Activated CD4-positive, alpha-beta memory T cell treated with anti-CD3 and anti-CD28 coated beads, Interleukin-2, amount 10 ng/mL, durations not matched to agents 7 days and 5 days (primary cell): ENCODE data around the gene MRPS23. TPM values are rescaled to one million over a fixed set of nuclear protein-coding genes. Genes with fewer than 3 reads are reported as not detected.

ENCODE experiments used
- CTCF ChIA-PET: fragments of 350-600 bp; sonication (Branson Sonifier 250); formaldehyde crosslinking; loops from one replicate; lab custom pipeline; 2021; ENCODE audit warnings: antibody characterized with exemption, inconsistent platforms; lab: Charles Lee
- POLR2A ChIA-PET: fragments of 350-600 bp; sonication (Branson Sonifier 250); formaldehyde crosslinking; loops from one replicate; lab custom pipeline; 2021; ENCODE audit warnings: antibody characterized with exemption; lab: Charles Lee
- DNase-seq: peaks from one replicate; pipeline ENCODE4 v3.0.0-alpha.2; 2020
- H3K27ac Mint-ChIP-seq: one replicate; pipeline ENCODE4 v1.8.0; 2021; ENCODE audit warnings: mild to moderate bottlenecking, mixed read lengths
- H3K27me3 Mint-ChIP-seq: one replicate; pipeline ENCODE4 v1.8.0; 2021; ENCODE audit warnings: mixed read lengths
- H3K36me3 Mint-ChIP-seq: one replicate; pipeline ENCODE4 v1.8.0; 2021; ENCODE audit warnings: low read depth, mixed read lengths
- H3K4me1 Mint-ChIP-seq: one replicate; pipeline ENCODE4 v1.8.0; 2021; ENCODE audit warnings: mixed read lengths
- H3K4me3 Mint-ChIP-seq: one replicate; pipeline ENCODE4 v1.8.0; 2021; ENCODE audit warnings: mild to moderate bottlenecking, mixed read lengths
- H3K9me3 Mint-ChIP-seq: one replicate; pipeline ENCODE4 v1.8.0; 2021; ENCODE audit warnings: mixed read lengths
- total RNA-seq, 2 experiments: library from RNA; stranded (reverse); gene quantifications; one replicate each; pipeline ENCODE4 v1.2.3, GENCODE V29; 2021

MRPS23 gene
- total RNA-seq, 2 experiments from 2014 or later, result 30.8 to 35.3 TPM

- H3K27me3 Mint-ChIP-seq, result peaks cover 24% of the 10 kb centered on the region
- no peaks in the 10 kb centered on the region for H3K36me3 Mint-ChIP-seq
- H3K4me3 Mint-ChIP-seq, result no peak overlapping the region
- ChIA-PET POLR2A (no interaction called here), CTCF (interaction anchor here (0.9 to 2.5 kb wide), 3 partner anchors 9 to 34 kb away, joined by 3 to 9 read pairs (median 4); no protein-coding TSS in a partner anchor)
- no peak overlapping the region for H3K27ac Mint-ChIP-seq
- H3K9me3 Mint-ChIP-seq, result no peaks in the 10 kb centered on the region
- H3K4me1 Mint-ChIP-seq, result no peaks in the 10 kb centered on the region
- no peak for DNase-seq
These were observed 32.5 kb downstream of the MRPS23 start for GRCh38 chr17:57817299-57817698.

- Mint-ChIP-seq H3K9me3 (no peaks in the 10 kb centered on the region), H3K27ac (no peak overlapping the region), H3K36me3 (no peaks in the 10 kb centered on the region), H3K4me3 (no peak overlapping the region), H3K27me3 (peaks cover 39% of the 10 kb centered on the region), H3K4me1 (no peaks in the 10 kb centered on the region)
- POLR2A ChIA-PET, result interaction anchor here (0.6 kb wide), 1 partner anchor 62 kb away, joined by 4 read pairs; no protein-coding TSS in a partner anchor
- no peak for DNase-seq
- CTCF ChIA-PET, result interaction anchor here (0.9 kb wide), 1 partner anchor 31 kb away, joined by 3 read pairs; no protein-coding TSS in a partner anchor
These were observed 35.4 kb downstream of the MRPS23 start for GRCh38 chr17:57814421-57814820.

DNA sequence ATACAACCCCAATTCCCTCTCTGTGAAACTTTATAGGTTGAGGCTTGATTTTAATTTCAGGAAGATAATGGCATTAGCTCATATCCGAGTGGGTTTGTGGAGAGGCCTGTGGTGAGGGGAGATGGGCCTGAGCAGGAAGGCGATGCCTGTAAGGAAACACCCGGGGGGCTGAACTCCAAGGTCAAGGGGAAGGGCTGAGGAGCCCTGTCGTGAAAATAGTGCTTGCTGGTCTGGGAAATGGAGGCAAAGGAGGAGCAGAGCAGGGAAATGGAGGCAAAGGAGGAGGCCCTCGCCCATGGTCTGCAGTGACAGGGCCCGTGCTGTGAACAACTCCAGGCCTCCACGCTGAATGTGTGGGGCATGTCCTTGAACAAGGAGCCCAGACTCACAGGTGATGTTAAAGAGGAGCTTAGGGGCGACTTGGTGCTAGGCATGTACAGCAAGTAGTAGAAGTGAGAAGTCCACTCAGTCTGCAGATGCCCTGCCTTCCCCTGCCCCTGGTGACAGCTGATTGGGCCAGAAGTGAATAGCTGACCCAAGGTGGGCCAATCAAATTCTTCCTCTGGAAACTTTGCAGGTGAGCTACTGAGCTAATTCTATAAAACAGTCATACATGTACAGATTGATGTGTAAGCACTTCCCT, 38.1 kb downstream of the MRPS23 start:
- Mint-ChIP-seq H3K4me1 (no peaks in the 10 kb centered on the region), H3K9me3 (no peaks in the 10 kb centered on the region), H3K4me3 (no peak overlapping the region), H3K27me3 (peaks cover 50% of the 10 kb centered on the region), H3K36me3 (no peaks in the 10 kb centered on the region), H3K27ac (no peak overlapping the region)
- no peak for DNase-seq
- ChIA-PET POLR2A (no interaction called here), CTCF (interaction anchor here (0.9 to 1.4 kb wide), 3 partner anchors 21 to 140 kb away, joined by 3 read pairs; no protein-coding TSS in a partner anchor)

DNA sequence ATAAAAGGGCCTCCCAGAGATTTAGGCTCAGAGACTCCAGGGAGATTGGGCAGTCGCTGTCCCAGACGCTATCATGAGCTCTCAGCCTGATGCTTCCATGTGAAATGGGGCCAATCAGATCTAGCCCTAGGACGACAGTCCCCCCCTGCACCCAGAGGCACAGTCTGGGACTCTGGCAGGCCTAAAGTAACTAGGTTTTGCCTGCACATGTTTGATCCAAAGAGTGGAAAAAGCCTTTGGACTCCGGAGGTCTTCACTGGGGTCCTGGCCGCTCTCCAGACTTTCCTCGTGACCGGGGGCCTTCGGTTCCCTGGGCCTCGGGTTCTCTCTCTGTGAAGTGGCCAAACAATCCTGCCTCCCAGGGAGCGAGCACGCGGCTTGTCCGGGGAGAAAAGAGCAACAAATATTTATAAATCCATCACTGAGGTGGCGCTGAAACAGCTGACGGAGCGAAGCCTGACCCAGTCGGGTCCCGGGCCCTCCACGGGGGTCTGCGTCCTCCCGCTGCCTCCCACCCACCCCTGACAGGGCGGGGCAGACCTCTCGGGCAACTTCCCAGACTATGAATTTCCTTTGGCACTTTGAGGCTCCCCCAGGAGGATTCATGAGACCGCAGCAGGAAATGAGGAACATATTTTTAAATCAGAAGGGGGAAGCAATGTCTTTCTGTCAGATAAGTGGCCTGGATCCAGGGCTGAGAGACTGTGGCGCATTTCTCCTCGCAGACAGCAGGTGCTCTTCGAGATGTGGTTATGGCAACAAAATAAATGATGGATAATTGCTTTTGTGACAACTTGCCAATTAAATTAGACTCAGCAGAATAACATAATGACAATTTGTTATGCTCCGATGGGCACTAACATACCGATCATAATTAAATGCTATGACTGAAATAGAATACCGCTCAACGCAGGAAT, 38.9 kb downstream of the MRPS23 start:
- POLR2A ChIA-PET, result no interaction called here
- DNase-seq, result no peak
- CTCF ChIA-PET, result no interaction called here
- Mint-ChIP-seq H3K4me3 (no peak overlapping the region), H3K9me3 (no peaks in the 10 kb centered on the region), H3K27me3 (peaks cover 51% of the 10 kb centered on the region), H3K4me1 (no peaks in the 10 kb centered on the region), H3K27ac (no peak overlapping the region), H3K36me3 (no peaks in the 10 kb centered on the region)

DNA sequence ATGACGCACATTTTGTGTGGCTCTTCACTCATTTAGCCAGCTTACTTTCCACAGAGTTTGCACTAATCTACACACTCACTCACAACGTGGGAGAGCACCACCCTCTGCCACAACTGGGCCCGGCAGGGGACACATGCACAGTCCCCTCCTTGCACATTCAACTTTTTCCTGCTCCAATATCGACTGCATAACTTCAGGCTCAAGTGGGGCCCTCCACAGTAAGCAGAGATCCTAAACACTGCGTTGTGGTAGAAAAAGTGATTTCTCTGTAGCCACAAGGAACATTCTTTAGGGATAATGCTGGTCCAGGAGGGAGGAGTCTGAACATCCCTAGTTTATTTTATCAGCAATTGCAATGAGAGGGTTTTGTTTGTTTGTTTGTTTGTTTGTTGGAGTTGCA, 40.0 kb downstream of the MRPS23 start:
- H3K27me3 Mint-ChIP-seq, result peaks cover 52% of the 10 kb centered on the region
- no peak overlapping the region for H3K27ac Mint-ChIP-seq
- CTCF ChIA-PET, result no interaction called here
- DNase-seq, result no peak
- H3K4me1 Mint-ChIP-seq, result no peaks in the 10 kb centered on the region
- no peaks in the 10 kb centered on the region for H3K9me3 Mint-ChIP-seq
- POLR2A ChIA-PET, result no interaction called here
- no peaks in the 10 kb centered on the region for H3K36me3 Mint-ChIP-seq
- no peak overlapping the region for H3K4me3 Mint-ChIP-seq

DNA sequence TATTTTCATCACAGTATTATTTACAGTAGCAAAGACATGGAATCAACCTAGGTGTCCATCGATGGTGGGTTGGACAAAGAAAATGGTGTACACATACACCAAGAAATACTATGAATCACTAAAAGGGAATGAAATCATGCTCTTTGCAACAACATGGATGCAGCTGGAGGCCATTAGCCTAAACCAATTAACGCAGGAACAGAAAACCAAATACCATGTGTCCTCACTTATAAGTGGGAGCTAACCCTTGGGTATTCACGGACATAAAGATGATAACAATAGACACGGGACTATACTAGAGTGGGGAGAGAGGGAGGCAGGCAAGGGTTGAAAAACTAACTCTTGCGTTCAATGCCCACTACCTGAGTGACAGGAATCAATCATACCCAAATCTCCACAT, 41.0 kb downstream of the MRPS23 start:
- POLR2A ChIA-PET, result no interaction called here
- no peak for DNase-seq
- Mint-ChIP-seq H3K4me1 (no peaks in the 10 kb centered on the region), H3K9me3 (no peaks in the 10 kb centered on the region), H3K4me3 (no peak overlapping the region), H3K36me3 (no peaks in the 10 kb centered on the region), H3K27me3 (peaks cover 44% of the 10 kb centered on the region), H3K27ac (no peak overlapping the region)
- CTCF ChIA-PET, result no interaction called here

DNA sequence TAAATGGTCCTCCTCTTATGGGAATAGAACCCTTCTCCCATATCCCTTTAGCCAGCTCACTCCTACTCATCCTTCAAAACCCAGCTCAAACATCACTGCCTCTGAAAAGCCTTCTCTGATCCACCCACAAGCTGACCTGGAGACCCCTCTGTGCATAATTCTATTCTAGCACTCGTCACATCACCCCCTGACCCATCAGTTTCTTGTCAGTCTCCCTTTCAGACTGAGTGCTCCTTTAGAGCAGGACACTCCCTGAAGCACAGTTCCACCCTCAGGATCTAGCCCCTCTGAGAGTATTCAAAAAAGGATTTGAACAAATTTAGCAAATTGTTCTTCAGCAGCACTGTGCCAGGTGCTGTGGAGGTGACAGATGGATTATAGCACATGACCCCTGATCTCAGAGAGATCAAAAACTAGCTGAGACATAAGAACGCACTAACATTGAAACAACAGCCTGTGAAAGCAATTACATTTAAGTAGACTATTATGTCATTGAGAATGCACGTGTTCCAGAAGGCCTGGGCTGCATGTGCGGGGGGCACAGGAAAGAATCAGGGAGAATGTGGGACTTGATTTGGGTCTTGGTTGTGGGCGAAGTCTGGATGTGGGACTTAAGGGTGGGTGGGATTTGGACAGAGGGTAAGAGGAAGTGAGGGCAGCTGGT, 43.5 kb downstream of the MRPS23 start:
- no peaks in the 10 kb centered on the region for H3K36me3 Mint-ChIP-seq
- H3K4me1 Mint-ChIP-seq, result no peaks in the 10 kb centered on the region
- H3K27me3 Mint-ChIP-seq, result peaks cover 40% of the 10 kb centered on the region
- POLR2A ChIA-PET, result no interaction called here
- H3K27ac Mint-ChIP-seq, result no peak overlapping the region
- H3K9me3 Mint-ChIP-seq, result peaks cover 5% of the 10 kb centered on the region
- H3K4me3 Mint-ChIP-seq, result no peak overlapping the region
- CTCF ChIA-PET, result interaction anchor here (1.8 kb wide), 1 partner anchor 27 kb away, joined by 5 read pairs; no protein-coding TSS in a partner anchor
- no peak for DNase-seq

DNA sequence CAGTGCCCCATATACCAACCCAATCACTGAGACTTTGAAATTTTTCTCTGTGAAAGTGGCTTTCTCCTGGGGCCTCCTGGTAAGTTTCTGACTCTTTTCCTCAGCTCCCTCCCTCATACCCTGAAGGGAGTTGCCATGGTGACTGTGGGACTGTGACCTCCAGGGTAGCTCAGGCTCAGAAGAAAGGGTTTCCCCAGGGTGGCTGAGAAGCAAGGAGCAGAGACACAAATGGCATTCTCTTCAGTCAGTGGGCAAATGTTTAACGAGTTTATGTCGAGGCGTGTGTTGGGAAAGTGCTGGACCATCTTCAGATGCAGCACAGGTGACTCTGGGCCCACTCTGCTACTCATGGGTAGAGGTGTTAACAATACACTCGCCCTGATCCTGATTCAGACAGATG, 46.8 kb downstream of the MRPS23 start:
- Mint-ChIP-seq H3K9me3 (peaks cover 5% of the 10 kb centered on the region), H3K4me3 (no peak overlapping the region), H3K27ac (no peak overlapping the region), H3K36me3 (no peaks in the 10 kb centered on the region), H3K27me3 (peaks cover 23% of the 10 kb centered on the region), H3K4me1 (no peaks in the 10 kb centered on the region)
- DNase-seq, result no peak
- CTCF ChIA-PET, result interaction anchor here (1.0 kb wide), 1 partner anchor 19 kb away, joined by 3 read pairs; no protein-coding TSS in a partner anchor
- POLR2A ChIA-PET, result no interaction called here

GRCh38 chr17:57801044-57801711, 48.7 kb downstream of the MRPS23 start:
- Mint-ChIP-seq H3K27ac (no peak overlapping the region), H3K27me3 (peaks cover 19% of the 10 kb centered on the region), H3K4me1 (no peaks in the 10 kb centered on the region), H3K4me3 (no peak overlapping the region), H3K9me3 (peaks cover 5% of the 10 kb centered on the region), H3K36me3 (no peaks in the 10 kb centered on the region)
- ChIA-PET POLR2A (no interaction called here), CTCF (interaction anchor here (1.1 kb wide), 1 partner anchor 32 kb away, joined by 3 read pairs; no protein-coding TSS in a partner anchor)
- DNase-seq, result no peak

- ChIA-PET POLR2A (interaction anchor here (0.7 kb wide), 1 partner anchor 133 kb away, joined by 3 read pairs; no protein-coding TSS in a partner anchor), CTCF (interaction anchor here (0.7 to 2.0 kb wide), 3 partner anchors 12 to 226 kb away, joined by 3 to 14 read pairs (median 4); no protein-coding TSS in a partner anchor)
- no peaks in the 10 kb centered on the region for H3K36me3 Mint-ChIP-seq
- peaks cover 35% of the 10 kb centered on the region for H3K27me3 Mint-ChIP-seq
- no peaks in the 10 kb centered on the region for H3K4me1 Mint-ChIP-seq
- no peak overlapping the region for H3K27ac Mint-ChIP-seq
- DNase-seq, result no peak
- no peak overlapping the region for H3K4me3 Mint-ChIP-seq
- H3K9me3 Mint-ChIP-seq, result no peaks in the 10 kb centered on the region
These were observed 55.0 kb downstream of the MRPS23 start for GRCh38 chr17:57794841-57795240.

DNA sequence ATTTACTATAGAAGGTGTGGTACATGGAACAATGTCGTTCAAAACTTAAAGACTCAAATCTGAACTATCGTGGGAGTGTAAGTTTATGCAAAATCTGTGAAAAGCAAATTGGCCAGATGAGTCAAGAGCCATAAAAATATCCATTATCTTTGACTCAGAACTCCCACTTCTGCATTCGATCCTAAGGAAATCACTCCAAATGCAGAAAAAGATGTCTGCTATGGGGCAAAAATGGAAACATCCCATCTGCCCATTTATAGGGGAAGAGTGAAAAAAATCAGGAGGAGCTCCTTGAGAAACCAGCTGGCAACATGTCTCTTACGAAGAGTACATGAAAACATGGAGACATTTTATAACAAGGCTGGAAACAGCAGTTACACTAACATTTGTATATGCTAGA, 61.1 kb downstream of the MRPS23 start:
- CTCF ChIA-PET, result no interaction called here

DNA sequence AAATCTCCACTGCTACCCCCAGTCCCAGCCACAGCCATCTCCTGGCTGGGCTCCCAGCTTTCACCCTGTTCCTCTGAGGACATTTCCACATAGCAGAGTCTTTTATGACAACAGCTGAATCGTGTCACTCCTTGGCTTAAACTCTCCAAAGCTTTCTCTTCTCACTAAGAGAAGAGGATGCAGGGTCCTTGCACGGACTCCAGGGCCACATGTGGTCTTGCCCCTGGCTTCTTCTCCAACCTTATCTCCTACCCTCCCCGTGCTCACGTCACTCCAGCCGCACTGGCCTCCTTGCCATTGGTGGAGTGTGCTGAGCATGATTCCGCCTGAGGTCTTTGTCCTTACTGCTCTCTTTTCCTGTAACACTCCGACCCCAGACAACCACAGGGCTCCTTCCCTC, 64.8 kb downstream of the MRPS23 start:
- peaks cover 26% of the 10 kb centered on the region for H3K27me3 Mint-ChIP-seq
- no peak for DNase-seq
- no peak overlapping the region for H3K27ac Mint-ChIP-seq
- H3K36me3 Mint-ChIP-seq, result no peaks in the 10 kb centered on the region
- no peaks in the 10 kb centered on the region for H3K4me1 Mint-ChIP-seq
- H3K9me3 Mint-ChIP-seq, result no peaks in the 10 kb centered on the region
- CTCF ChIA-PET, result interaction anchor here (2.7 kb wide), 1 partner anchor 7 kb away, joined by 18 read pairs; no protein-coding TSS in a partner anchor
- no peak overlapping the region for H3K4me3 Mint-ChIP-seq
- POLR2A ChIA-PET, result no interaction called here

More for the DNA sequence above, 61.1 kb downstream of the MRPS23 start:
- Mint-ChIP-seq H3K4me1 (no peaks in the 10 kb centered on the region), H3K36me3 (no peaks in the 10 kb centered on the region), H3K9me3 (no peaks in the 10 kb centered on the region), H3K4me3 (no peak overlapping the region), H3K27ac (no peak overlapping the region), H3K27me3 (peaks cover 38% of the 10 kb centered on the region)
- no peak for DNase-seq
- POLR2A ChIA-PET, result no interaction called here
